GM04504 (cell line): ENCODE results near the gene RETN.

Experiments
- DNase-seq: peaks from one replicate; pipeline ENCODE4 v3.0.0-alpha.2; 2012; ENCODE audit warnings: low read depth

The RETN gene

GRCh38 chr19:7706188-7706954, 37.5 kb downstream of the RETN start:
- DNase-seq, result no peak

GRCh38 chr19:7706955-7707456, 38.2 kb downstream of the RETN start:
- no peak for DNase-seq

GRCh38 chr19:7709932-7710460, 41.1 kb downstream of the RETN start:
- no peak for DNase-seq

GRCh38 chr19:7710616-7711015, 41.8 kb downstream of the RETN start:
- DNase-seq, result no peak

- no peak for DNase-seq
Observed at GRCh38 chr19:7715671-7716070, 46.8 kb downstream of the RETN start.

GRCh38 chr19:7716762-7717161, 47.9 kb downstream of the RETN start:
- no peak for DNase-seq

- DNase-seq, result no peak
Observed at GRCh38 chr19:7718668-7719067, 49.8 kb downstream of the RETN start.
